ENCODE measurements around the gene CORIN. TPM values are rescaled to one million over a fixed set of nuclear protein-coding genes. Genes with fewer than 3 reads are reported as not detected.
"Not testable (repeated sequence)": the region's sequence is repeated elsewhere in the genome, so short reads cannot be mapped to it uniquely, and the experiment has no call there.

Gene CORIN
- total RNA-seq, 1 experiment from 2014 or later, result 3.5 TPM

GRCh38 chr4:47762376-47763266 lies 75.2 kb downstream of the CORIN start:
- Histone ChIP-seq H3K79me2 (ENCODE audit: insufficient read depth, low read length) (no peaks in the 10 kb centered on the region), H3K9me3 (ENCODE audit: control insufficient read depth in 1 of 2, insufficient read depth in 1 of 2, low read depth in 1 of 2, low read length in 2 of 2) (no peaks in the 10 kb centered on the region), H3K36me3 (ENCODE audit: control insufficient read depth in 1 of 2, insufficient read depth in 2 of 2, low read length in 2 of 2) (no peaks in the 10 kb centered on the region), H3K9me2 (ENCODE audit: insufficient read depth) (no peaks in the 10 kb centered on the region), H3K27ac (ENCODE audit: low read depth, low read length) (no peak overlapping the region), H3K4me2 (ENCODE audit: low read length) (no peak overlapping the region), H3K4me3 (replicated peaks in 1 of 2; ENCODE audit: low read depth in 1 of 2, low read length in 2 of 2) (no peak overlapping the region), H4K20me1 (ENCODE audit: insufficient read depth) (no peaks in the 10 kb centered on the region), H3K9ac (ENCODE audit: low read length) (no peak overlapping the region), H2AFZ (ENCODE audit: low read depth, low read length, poor library complexity, severe bottlenecking) (no peak overlapping the region), H3K4me1 (ENCODE audit: control insufficient read depth in 1 of 2, insufficient read depth in 2 of 2, low read length in 2 of 2) (no peaks in the 10 kb centered on the region), H3K27me3 (ENCODE audit: insufficient read depth, low read length) (no peaks in the 10 kb centered on the region)
- no peak for DNase-seq (ENCODE audit: low read depth, low spot score)
- POLR2A ChIA-PET, result no interaction called here
- RAD21 ChIA-PET (ENCODE audit: low non-redundant PET in 1 of 2, low total read pairs in 2 of 2, uncharacterized antibody in 2 of 2, unreplicated experiment in 2 of 2), result no interaction called here
- TF ChIP-seq EZH2phosphoT487 (IDR thresholded peaks at IDR 0.05; ENCODE audit: borderline replicate concordance), result no peak
- TF ChIP-seq ELF1 (IDR thresholded peaks at IDR 0.05; ENCODE audit: borderline replicate concordance, low read depth), result no peak
- TF ChIP-seq SRF (IDR thresholded peaks at IDR 0.05; ENCODE audit: low read depth), result no peak
- TF ChIP-seq CEBPB (IDR thresholded peaks at IDR 0.05; ENCODE audit: low read depth), result no peak
- no peak for TF ChIP-seq ZNF274 (IDR thresholded peaks at IDR 0.05; ENCODE audit: low read depth, low read length)
- no peak for TF ChIP-seq ATF3 (IDR thresholded peaks at IDR 0.05)
- no peak for TF ChIP-seq POLR2A (IDR thresholded peaks at IDR 0.05; ENCODE audit: borderline replicate concordance, extremely low read depth, insufficient read depth, insufficient read length)
- no peak for TF ChIP-seq TCF7L2 (IDR thresholded peaks at IDR 0.05; ENCODE audit: borderline replicate concordance, extremely low read depth, insufficient read depth, insufficient read length)
- TF ChIP-seq ZBTB33 (IDR thresholded peaks at IDR 0.05; ENCODE audit: extremely low read depth, insufficient replicate concordance, low read length), result no peak
- no peak for TF ChIP-seq ZFX (IDR thresholded peaks at IDR 0.05)
- no peak for TF ChIP-seq RAD21 (IDR thresholded peaks at IDR 0.05; ENCODE audit: low read depth)
- no peak for TF ChIP-seq JUND (IDR thresholded peaks at IDR 0.05)
- TF ChIP-seq CTCF (IDR thresholded peaks at IDR 0.05 in 2 of 3, conservative IDR thresholded peaks at IDR 0.05 in 1 of 3; ENCODE audit: borderline replicate concordance in 1 of 3, insufficient read depth in 1 of 3, low read depth in 2 of 3, low read length in 2 of 3), result no peak
- TF ChIP-seq CBX3 (IDR thresholded peaks at IDR 0.05; ENCODE audit: low read depth), result no peak
- no peak for TF ChIP-seq SIN3A (IDR thresholded peaks at IDR 0.05; ENCODE audit: low read depth)
- no peak for TF ChIP-seq SP1 (IDR thresholded peaks at IDR 0.05; ENCODE audit: low read depth)
- TF ChIP-seq MAX (IDR thresholded peaks at IDR 0.05), result no peak
- TF ChIP-seq EZH2 (IDR thresholded peaks at IDR 0.05), result no peak
- no peak for TF ChIP-seq POLR2AphosphoS5 (IDR thresholded peaks at IDR 0.05; ENCODE audit: low read depth, low read length)
- no peak for ATAC-seq
- BruUV-seq (replicated peaks), result no TSS peak
- intact Hi-C loops (cut with micrococcal nuclease), result no loop called here
- CTCF ChIA-PET, result no interaction called here

- not testable (repeated sequence) for H3K4me2 ChIP-seq (ENCODE audit: low read length); H2AFZ ChIP-seq (ENCODE audit: low read depth, low read length, poor library complexity, severe bottlenecking)
Measured at GRCh38 chr4:47753316-47753715, 84.6 kb downstream of the CORIN start.

More at GRCh38 chr4:47753316-47753715, 84.6 kb downstream of the CORIN start:
- H4K20me1 ChIP-seq (ENCODE audit: insufficient read depth); BruUV-seq (replicated peaks); H3K27me3 ChIP-seq (ENCODE audit: insufficient read depth, low read length); ATAC-seq; H3K9ac ChIP-seq (ENCODE audit: low read length); H3K36me3 ChIP-seq (ENCODE audit: control insufficient read depth in 1 of 2, insufficient read depth in 2 of 2, low read length in 2 of 2); H3K9me3 ChIP-seq (ENCODE audit: control insufficient read depth in 1 of 2, insufficient read depth in 1 of 2, low read depth in 1 of 2, low read length in 2 of 2); POLR2A ChIA-PET; DNase-seq (ENCODE audit: low read depth, low spot score); intact Hi-C loops (cut with micrococcal nuclease); RAD21 ChIA-PET (ENCODE audit: low non-redundant PET in 1 of 2, low total read pairs in 2 of 2, uncharacterized antibody in 2 of 2, unreplicated experiment in 2 of 2); H3K79me2 ChIP-seq (ENCODE audit: insufficient read depth, low read length); H3K27ac ChIP-seq (ENCODE audit: low read depth, low read length); H3K9me2 ChIP-seq (ENCODE audit: insufficient read depth); H3K4me1 ChIP-seq (ENCODE audit: control insufficient read depth in 1 of 2, insufficient read depth in 2 of 2, low read length in 2 of 2); CTCF ChIA-PET; H3K4me3 ChIP-seq (replicated peaks in 1 of 2; ENCODE audit: low read depth in 1 of 2, low read length in 2 of 2): not testable (repeated sequence)

Data from HCT116 (cell line).